GM23248 (cell line): ENCODE data around the gene TBX6. TPM values are rescaled to one million over a fixed set of nuclear protein-coding genes. Genes with fewer than 3 reads are reported as not detected.
A peak's percentile ranks its signal among the peaks of the same experiment; 100 is the strongest.

Experiments used
- DNase-seq: peaks from one replicate; pipeline ENCODE4 v3.0.0-alpha.2; 2015
- H2AFZ ChIP-seq: fragments of 200-600 bp; sonication (generic); 2 replicates; pipeline ENCODE4 v1.6.1; 2016; ENCODE audit warnings: antibody characterized with exemption
- H3F3A ChIP-seq: fragments of 200-600 bp; sonication (generic); 2 replicates; pipeline ENCODE4 v1.6.1; 2016; ENCODE audit warnings: mild to moderate bottlenecking, antibody characterized with exemption, mixed run types; ENCODE audit not compliant: insufficient read depth
- H3K27ac ChIP-seq: fragments of 200-600 bp; sonication (generic); 2 replicates; pipeline ENCODE4 v1.5.1; 2016; ENCODE audit warnings: mild to moderate bottlenecking
- H3K27me3 ChIP-seq: fragments of 200-600 bp; sonication (generic); replicated peaks from 2 replicates; pipeline ENCODE4 v1.6.1; 2016; ENCODE audit warnings: mild to moderate bottlenecking; ENCODE audit not compliant: insufficient read depth
- H3K36me3 ChIP-seq: fragments of 200-600 bp; sonication (generic); 2 replicates; pipeline ENCODE4 v1.6.1; 2016; ENCODE audit warnings: low read depth, mild to moderate bottlenecking
- H3K4me1 ChIP-seq: fragments of 200-600 bp; sonication (generic); 2 replicates; pipeline ENCODE4 v1.6.1; 2016; ENCODE audit warnings: mild to moderate bottlenecking; ENCODE audit not compliant: insufficient read depth
- H3K4me2 ChIP-seq: fragments of 200-600 bp; sonication (generic); one replicate; pipeline ENCODE4 v1.6.1; 2016; ENCODE audit warnings: mild to moderate bottlenecking; ENCODE audit not compliant: unreplicated experiment
- H3K4me3 ChIP-seq: fragments of 200-600 bp; sonication (generic); 2 replicates; pipeline ENCODE4 v1.5.1; 2016; ENCODE audit warnings: mild to moderate bottlenecking
- H3K79me2 ChIP-seq: fragments of 200-600 bp; sonication (generic); 2 replicates; pipeline ENCODE4 v1.6.1; 2016; ENCODE audit warnings: mild to moderate bottlenecking; ENCODE audit not compliant: insufficient read depth
- H3K9ac ChIP-seq: fragments of 200-600 bp; sonication (generic); 2 replicates; pipeline ENCODE4 v1.6.1; 2016; ENCODE audit warnings: mild to moderate bottlenecking
- H3K9me2 ChIP-seq: fragments of 200-600 bp; sonication (generic); 2 replicates; pipeline ENCODE4 v1.6.1; 2016; ENCODE audit warnings: mixed run types, mild to moderate bottlenecking, moderate library complexity; ENCODE audit not compliant: insufficient read depth
- H3K9me3 ChIP-seq: fragments of 200-600 bp; sonication (generic); one replicate; pipeline ENCODE4 v1.6.1; 2017; ENCODE audit warnings: low read depth
- H4K20me1 ChIP-seq: fragments of 200-600 bp; sonication (generic); 2 replicates; pipeline ENCODE4 v1.6.0; 2016; ENCODE audit not compliant: insufficient read depth
- EZH2 ChIP-seq: fragments of 200-600 bp; sonication (generic); IDR thresholded peaks from 2 replicates; pipeline ENCODE4 v1.6.1; 2018; ENCODE audit warnings: antibody characterized with exemption, mild to moderate bottlenecking; ENCODE audit not compliant: insufficient read depth, poor library complexity, severe bottlenecking
- EZH2phosphoT487 ChIP-seq: fragments of 200-600 bp; sonication (generic); IDR thresholded peaks from 2 replicates; pipeline ENCODE4 v1.6.1; 2018; ENCODE audit warnings: antibody characterized with exemption, moderate library complexity, mild to moderate bottlenecking, low read depth; ENCODE audit not compliant: insufficient read depth
- WGBS, 2 experiments: methylation state at CpG; one replicate each; pipeline ENCODE4 v1.1.6; 2015 to 2017; ENCODE audit warnings: low lambda C conversion rate in 2 of 2, low coverage in 1 of 2; ENCODE audit errors: missing lambda C conversion rate in 2 of 2; 5-methylcytosine and 5-hydroxymethylcytosine counted together
- in situ Hi-C: fragments of 300-500 bp; cut with MboI; formaldehyde crosslinking; loops from 2 replicates; pipeline ENCODE4 v1.15.0; 2020
- polyA plus RNA-seq: library from polyadenylated mRNA; unstranded; fragments of >200 nt; fragmentation: Nextera tagmentation; extraction: Ambion mirVana; gene quantifications from 2 replicates; pipeline ENCODE4 v1.2.1, GENCODE V29; 2016
- total RNA-seq: library from RNA; depleted of rRNA; stranded (reverse); fragments of >200 nt; shearing (Covaris generic); gene quantifications from 2 replicates; pipeline ENCODE4 v1.2.3, GENCODE V29; 2014

The TBX6 gene
- total and polyA plus RNA-seq, 2 experiments from 2014 or later, result 0.11 to 0.20 TPM

- WGBS, 2 experiments, result 97 to 98% methylated on average over 18 of the region's 18 CpGs
- H3K4me3 ChIP-seq, result peak overlapping the region; percentile 91; the same call in 1 of the 2 replicates
Measured at GRCh38 chr16:30096862-30097563, 5.3 kb upstream of the TBX6 start.

GRCh38 chr16:30096105-30096861 is 4.6 kb upstream of the TBX6 start, which contains the start of gene YPEL3:
Gene YPEL3, minus strand, starts transcription at chr16:30096213. Its CDS starts 731 bp downstream, at chr16:30095482.
- peaks cover 23% of the 10 kb centered on the region; the same call in 1 of the 2 replicates for H3F3A ChIP-seq
- TF ChIP-seq EZH2 (no peak), EZH2phosphoT487 (no peak)
- H2AFZ ChIP-seq, result peak within 1 kb of the TSS; percentile 85
- H3K9ac ChIP-seq, result peak within 1 kb of the TSS; percentile 91
- peak within 1 kb of the TSS; percentile 91 for H3K4me3 ChIP-seq
- H3K9me3 ChIP-seq, result no peaks in the 10 kb centered on the region
- peaks cover 21% of the 10 kb centered on the region for H3K79me2 ChIP-seq
- H3K27me3 ChIP-seq, result no peaks in the 10 kb centered on the region
- 13 to 33% methylated on average over 18 to 55 of the region's 77 CpGs for WGBS, 2 experiments
- H3K9me2 ChIP-seq, result no peaks in the 10 kb centered on the region
- 0 out of 2 replicates have a peak, but pooled peaks cover 4% of the 10 kb centered on the region for H3K4me1 ChIP-seq
- H3K4me2 ChIP-seq, result peak within 1 kb of the TSS; percentile 86
- peak; percentile 96 for DNase-seq
- peaks cover 10% of the 10 kb centered on the region for H3K36me3 ChIP-seq
- in situ Hi-C loops, result no loop called here
- peak within 1 kb of the TSS; percentile 86 for H3K27ac ChIP-seq
- no peaks in the 10 kb centered on the region for H4K20me1 ChIP-seq

More at GRCh38 chr16:30096862-30097563, 5.3 kb upstream of the TBX6 start:
- TF ChIP-seq EZH2phosphoT487 (no peak), EZH2 (no peak)
- Histone ChIP-seq H3K79me2 (peaks cover 21% of the 10 kb centered on the region), H3K9me2 (no peaks in the 10 kb centered on the region), H3K36me3 (peaks cover 10% of the 10 kb centered on the region), H3F3A (peaks cover 23% of the 10 kb centered on the region; the same call in 1 of the 2 replicates), H3K9me3 (no peaks in the 10 kb centered on the region), H2AFZ (peak overlapping the region; percentile 85), H3K27ac (peak overlapping the region; percentile 64), H3K4me2 (peak overlapping the region; percentile 39), H3K4me1 (0 out of 2 replicates have a peak, but pooled peaks cover 3% of the 10 kb centered on the region), H4K20me1 (no peaks in the 10 kb centered on the region), H3K27me3 (no peaks in the 10 kb centered on the region), H3K9ac (peak overlapping the region; percentile 91)
- in situ Hi-C loops, result no loop called here
- DNase-seq, result no peak

DNA sequence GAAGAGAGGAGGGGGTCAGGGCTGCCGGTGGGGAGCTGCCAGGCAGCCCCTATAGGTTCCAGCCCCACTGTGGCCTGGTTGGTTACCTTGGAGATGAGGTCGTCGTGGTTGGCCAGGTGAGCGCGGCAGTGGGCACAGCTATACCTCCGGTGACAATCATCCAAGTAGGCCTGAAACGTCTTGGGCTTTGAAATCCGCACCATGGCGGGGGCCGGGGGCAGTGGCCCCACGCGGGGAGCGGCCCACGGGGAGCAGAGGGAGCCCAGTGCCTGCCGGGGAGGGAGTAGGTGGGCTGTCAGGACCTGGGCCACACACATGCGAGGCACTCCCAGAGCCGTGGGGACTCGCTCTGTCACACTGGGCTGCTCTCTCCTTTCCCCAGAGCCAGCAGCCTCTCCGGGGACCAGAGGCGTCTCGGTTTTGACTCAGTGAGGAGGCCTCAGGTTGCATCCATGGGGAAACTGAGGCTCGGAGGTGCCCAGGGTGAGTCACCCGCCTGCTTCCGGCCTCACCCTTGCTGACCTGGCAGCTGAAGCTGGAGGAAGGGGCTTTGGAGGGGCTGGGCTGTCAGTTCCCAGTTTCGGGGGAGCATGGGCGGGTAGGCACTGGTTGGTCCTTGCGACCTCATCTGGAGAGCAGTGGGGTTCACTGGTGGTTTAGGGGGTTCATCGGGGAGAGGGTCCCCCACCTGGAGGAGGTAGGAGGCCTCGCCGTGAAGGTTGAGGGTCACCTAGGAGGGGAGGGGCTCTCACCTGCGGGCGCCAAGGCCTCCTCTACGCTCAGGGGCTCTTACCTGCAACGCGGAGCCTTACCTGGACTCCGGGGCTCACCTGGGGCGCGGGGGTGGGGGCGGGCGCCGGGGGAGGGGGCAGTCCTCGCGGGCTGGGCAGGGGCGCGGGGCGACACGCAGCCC is 3.7 kb upstream of the TBX6 start:
- peaks cover 8% of the 10 kb centered on the region; the same call in 1 of the 2 replicates for H3K4me1 ChIP-seq
- no peak overlapping the region for H2AFZ ChIP-seq
- peaks cover 21% of the 10 kb centered on the region for H3K79me2 ChIP-seq
- H3K4me3 ChIP-seq, result peak overlapping the region; percentile 91
- H3K9me3 ChIP-seq, result no peaks in the 10 kb centered on the region
- peak overlapping the region; percentile 91 for H3K9ac ChIP-seq
- H3F3A ChIP-seq, result peaks cover 25% of the 10 kb centered on the region
- no peaks in the 10 kb centered on the region for H3K9me2 ChIP-seq
- H3K27ac ChIP-seq, result peak overlapping the region; percentile 86
- H3K4me2 ChIP-seq, result peak overlapping the region; percentile 86
- no peaks in the 10 kb centered on the region for H3K27me3 ChIP-seq
- DNase-seq, result peak; percentile 77
- H4K20me1 ChIP-seq, result no peaks in the 10 kb centered on the region
- H3K36me3 ChIP-seq, result peaks cover 10% of the 10 kb centered on the region
- in situ Hi-C loops, result no loop called here
- 9 to 16% methylated on average over 24 to 39 of the region's 47 CpGs for WGBS, 2 experiments
- TF ChIP-seq EZH2phosphoT487 (no peak), EZH2 (no peak)
